ENCODE data around the gene SESN1. TPM values are rescaled to one million over a fixed set of nuclear protein-coding genes. Genes with fewer than 3 reads are reported as not detected.

The SESN1 gene
- total RNA-seq, 4 donors from 2014 or later = 73.3 to 253 (median 128) TPM

- Histone ChIP-seq H3K4me3 (no peak overlapping the region), H3K27me3 (no peaks in the 10 kb centered on the region), H3K4me1 (peaks cover 41 to 59% of the 10 kb centered on the region in 2 donors), H3K9me3 (no peaks in the 10 kb centered on the region), H3K27ac (peak overlapping the region in 3 of 4 donors; percentile 9 to 65 (median 43)), H3K36me3 (no peaks in the 10 kb centered on the region)
- ATAC-seq = no peak
- in situ Hi-C loops (cut with MboI; ENCODE audit: low sequenced_read_pairs in 4 of 4) = no loop called here
- no peak for DNase-seq
- intact Hi-C loops (cut with DNase I; ENCODE audit: low total_unique reads) = no loop called here
- TF ChIP-seq, protein P1, sequence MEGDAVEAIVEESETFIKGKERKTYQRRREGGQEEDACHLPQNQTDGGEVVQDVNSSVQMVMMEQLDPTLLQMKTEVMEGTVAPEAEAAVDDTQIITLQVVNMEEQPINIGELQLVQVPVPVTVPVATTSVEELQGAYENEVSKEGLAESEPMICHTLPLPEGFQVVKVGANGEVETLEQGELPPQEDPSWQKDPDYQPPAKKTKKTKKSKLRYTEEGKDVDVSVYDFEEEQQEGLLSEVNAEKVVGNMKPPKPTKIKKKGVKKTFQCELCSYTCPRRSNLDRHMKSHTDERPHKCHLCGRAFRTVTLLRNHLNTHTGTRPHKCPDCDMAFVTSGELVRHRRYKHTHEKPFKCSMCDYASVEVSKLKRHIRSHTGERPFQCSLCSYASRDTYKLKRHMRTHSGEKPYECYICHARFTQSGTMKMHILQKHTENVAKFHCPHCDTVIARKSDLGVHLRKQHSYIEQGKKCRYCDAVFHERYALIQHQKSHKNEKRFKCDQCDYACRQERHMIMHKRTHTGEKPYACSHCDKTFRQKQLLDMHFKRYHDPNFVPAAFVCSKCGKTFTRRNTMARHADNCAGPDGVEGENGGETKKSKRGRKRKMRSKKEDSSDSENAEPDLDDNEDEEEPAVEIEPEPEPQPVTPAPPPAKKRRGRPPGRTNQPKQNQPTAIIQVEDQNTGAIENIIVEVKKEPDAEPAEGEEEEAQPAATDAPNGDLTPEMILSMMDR (IDR thresholded peaks at IDR 0.05 in 4 of 5, conservative IDR thresholded peaks at IDR 0.05 in 1 of 5) = no peak
- no peak for TF ChIP-seq POLR2A (IDR thresholded peaks at IDR 0.05)
Measured at GRCh38 chr6:109045493-109045892, 49.2 kb downstream of the SESN1 start.

- DNase-seq (no peak), ATAC-seq (peak; percentile 68 to 87)
- in situ Hi-C loops (cut with MboI; ENCODE audit: low sequenced_read_pairs in 4 of 4) = no loop called here
- H3K27me3 ChIP-seq = no peaks in the 10 kb centered on the region
- H3K9me3 ChIP-seq = no peaks in the 10 kb centered on the region
- no peak overlapping the region for H3K4me3 ChIP-seq
- TF ChIP-seq POLR2A (IDR thresholded peaks at IDR 0.05) = no peak
- TF ChIP-seq, protein P1 (IDR thresholded peaks at IDR 0.05 in 4 of 5, conservative IDR thresholded peaks at IDR 0.05 in 1 of 5) = no peak
- peaks cover 65 to 83% of the 10 kb centered on the region in 2 donors for H3K4me1 ChIP-seq
- peak overlapping the region in 3 of 4 donors; percentile 13 to 70 (median 68) for H3K27ac ChIP-seq
- H3K36me3 ChIP-seq = no peaks in the 10 kb centered on the region
- intact Hi-C loops (cut with DNase I; ENCODE audit: low total_unique reads) = no loop called here
Measured at GRCh38 chr6:109039795-109040194, 54.9 kb downstream of the SESN1 start.

- no peaks in the 10 kb centered on the region for H3K36me3 ChIP-seq
- TF ChIP-seq, protein P1 (IDR thresholded peaks at IDR 0.05 in 4 of 5, conservative IDR thresholded peaks at IDR 0.05 in 1 of 5) = no peak
- no peak for TF ChIP-seq POLR2A (IDR thresholded peaks at IDR 0.05)
- in situ Hi-C loops (cut with MboI; ENCODE audit: low sequenced_read_pairs in 4 of 4) = no loop called here
- H3K4me1 ChIP-seq = peaks cover 70 to 91% of the 10 kb centered on the region in 2 donors
- H3K27ac ChIP-seq = peak overlapping the region; percentile 13 to 70 (median 42)
- H3K4me3 ChIP-seq = no peak overlapping the region
- intact Hi-C loops (cut with DNase I; ENCODE audit: low total_unique reads) = no loop called here
- ATAC-seq = no peak
- no peaks in the 10 kb centered on the region for H3K9me3 ChIP-seq
- DNase-seq = no peak
- no peaks in the 10 kb centered on the region for H3K27me3 ChIP-seq
Measured at GRCh38 chr6:109038837-109039398, 55.7 kb downstream of the SESN1 start.

DNA sequence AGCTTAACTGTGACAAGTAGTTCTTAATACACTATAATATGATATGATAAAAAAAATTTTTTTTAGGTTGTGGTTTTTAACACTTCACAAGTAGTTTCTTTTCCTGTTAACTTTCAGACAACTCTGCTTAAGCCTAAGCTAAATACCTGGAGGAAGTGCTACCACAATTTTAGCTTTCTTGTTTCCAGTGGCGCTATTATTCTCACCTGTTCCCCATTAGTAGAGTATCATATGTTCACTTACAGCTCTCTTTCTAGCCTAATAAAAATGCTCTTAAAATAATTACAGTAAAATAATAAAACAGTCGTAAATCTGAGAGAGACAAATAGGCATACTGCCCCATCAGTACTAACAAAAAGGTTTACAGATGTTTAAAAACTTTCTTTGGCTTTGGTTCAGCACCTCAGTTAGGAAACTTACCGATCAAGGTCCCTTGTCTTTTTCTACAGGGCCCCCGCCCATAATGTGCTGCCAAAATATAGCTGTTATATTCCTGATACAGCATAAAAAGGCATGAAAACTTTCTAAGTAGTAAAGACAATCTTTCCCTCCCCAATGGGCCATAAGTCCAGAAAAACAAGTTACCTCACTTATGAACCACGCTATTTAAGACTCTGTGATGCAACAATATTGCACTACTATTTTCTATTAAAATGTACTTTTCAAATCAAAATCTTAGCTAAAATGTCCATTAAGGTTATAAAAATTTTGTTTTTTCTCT is 57.9 kb downstream of the SESN1 start:
- peaks cover 59 to 84% of the 10 kb centered on the region in 2 donors for H3K4me1 ChIP-seq
- H3K9me3 ChIP-seq = no peaks in the 10 kb centered on the region
- ATAC-seq (no peak), DNase-seq (no peak)
- no peaks in the 10 kb centered on the region for H3K36me3 ChIP-seq
- intact Hi-C loops (cut with DNase I; ENCODE audit: low total_unique reads) = no loop called here
- in situ Hi-C loops (cut with MboI; ENCODE audit: low sequenced_read_pairs in 4 of 4) = no loop called here
- no peaks in the 10 kb centered on the region for H3K27me3 ChIP-seq
- TF ChIP-seq, protein P1 (IDR thresholded peaks at IDR 0.05 in 4 of 5, conservative IDR thresholded peaks at IDR 0.05 in 1 of 5) = no peak
- no peak for TF ChIP-seq POLR2A (IDR thresholded peaks at IDR 0.05)
- no peak overlapping the region for H3K4me3 ChIP-seq
- peak overlapping the region; percentile 40 to 70 (median 62) for H3K27ac ChIP-seq
